H9 (cell line): ENCODE measurements around the gene VEGFB. TPM values are rescaled to one million over a fixed set of nuclear protein-coding genes. Genes with fewer than 3 reads are reported as not detected.

Source experiments
- DNase-seq: peaks from one replicate; pipeline ENCODE4 v3.0.0-alpha.2; 2017
- H2AFZ ChIP-seq: one replicate; pipeline ENCODE4 v1.6.1; 2013; ENCODE audit warnings: mild to moderate bottlenecking, low read length, control low read depth, moderate library complexity
- H2AK5ac ChIP-seq: 2 replicates; pipeline ENCODE4 v1.6.1; 2013; ENCODE audit warnings: low read length, control low read depth, mixed read lengths; ENCODE audit not compliant: insufficient read length
- H2BK120ac ChIP-seq: one replicate; pipeline ENCODE4 v1.6.1; 2013; ENCODE audit warnings: low read depth, mild to moderate bottlenecking, low read length, control low read depth, inconsistent platforms; ENCODE audit not compliant: poor library complexity, severe bottlenecking
- H2BK12ac ChIP-seq: 2 replicates; pipeline ENCODE4 v1.6.1; 2013; ENCODE audit warnings: low read length, control low read depth, mixed read lengths, low read depth; ENCODE audit not compliant: insufficient read length
- H2BK15ac ChIP-seq: 2 replicates; pipeline ENCODE4 v1.6.1; 2013; ENCODE audit warnings: low read depth, low read length, control low read depth
- H2BK20ac ChIP-seq: one replicate; pipeline ENCODE4 v1.6.1; 2013; ENCODE audit warnings: low read depth, mild to moderate bottlenecking, low read length, control low read depth, inconsistent platforms; ENCODE audit not compliant: poor library complexity, severe bottlenecking
- H2BK5ac ChIP-seq: 2 replicates; pipeline ENCODE4 v1.6.1; 2013; ENCODE audit warnings: low read length, control low read depth, mixed read lengths; ENCODE audit not compliant: insufficient read length
- H3K14ac ChIP-seq: 2 replicates; pipeline ENCODE4 v1.6.1; 2013; ENCODE audit warnings: low read length, control low read depth; ENCODE audit not compliant: insufficient read depth
- H3K18ac ChIP-seq: 2 replicates; pipeline ENCODE4 v1.6.1; 2013; ENCODE audit warnings: low read depth, mild to moderate bottlenecking, mixed read lengths, low read length, control low read depth; ENCODE audit not compliant: insufficient read length
- H3K23ac ChIP-seq: 2 replicates; pipeline ENCODE4 v1.6.1; 2013; ENCODE audit warnings: low read length, control low read depth, mixed read lengths, low read depth; ENCODE audit not compliant: insufficient read length
- H3K23me2 ChIP-seq: 2 replicates; pipeline ENCODE4 v1.6.1; 2013; ENCODE audit warnings: low read depth, mild to moderate bottlenecking, mixed read lengths, low read length, control low read depth; ENCODE audit not compliant: insufficient read length, poor library complexity, severe bottlenecking
- H3K27ac ChIP-seq: 2 replicates; pipeline ENCODE4 v1.5.1; 2013; ENCODE audit warnings: low read length, control low read depth, mixed read lengths, low read depth; ENCODE audit not compliant: insufficient read length
- H3K27me3 ChIP-seq: 2 replicates; pipeline ENCODE4 v1.6.1; 2013; ENCODE audit warnings: low read length, control low read depth, inconsistent platforms; ENCODE audit not compliant: insufficient read depth
- H3K4ac ChIP-seq: 2 replicates; pipeline ENCODE4 v1.6.1; 2013; ENCODE audit warnings: low read depth, mild to moderate bottlenecking, control low read depth, inconsistent platforms, low read length, moderate library complexity
- H3K4me1 ChIP-seq: 2 replicates; pipeline ENCODE4 v1.6.1; 2013; ENCODE audit warnings: low read length, control low read depth, inconsistent platforms; ENCODE audit not compliant: insufficient read depth
- H3K4me2 ChIP-seq: 2 replicates; pipeline ENCODE4 v1.6.1; 2013; ENCODE audit warnings: low read length, control low read depth, mixed read lengths; ENCODE audit not compliant: insufficient read length, insufficient read depth
- H3K56ac ChIP-seq: 2 replicates; pipeline ENCODE4 v1.6.1; 2013; ENCODE audit warnings: low read depth, mild to moderate bottlenecking, mixed read lengths, low read length, control low read depth; ENCODE audit not compliant: insufficient read length
- H3K79me1 ChIP-seq: 2 replicates; pipeline ENCODE4 v1.6.1; 2013; ENCODE audit warnings: low read depth, mild to moderate bottlenecking, moderate library complexity, low read length, control low read depth, inconsistent platforms; ENCODE audit not compliant: insufficient read depth, poor library complexity, severe bottlenecking
- H3K79me2 ChIP-seq: 2 replicates; pipeline ENCODE4 v1.6.1; 2013; ENCODE audit warnings: low read length, control low read depth, inconsistent platforms; ENCODE audit not compliant: insufficient read depth
- H3K9ac ChIP-seq: 2 replicates; pipeline ENCODE4 v1.6.1; 2013; ENCODE audit warnings: low read length, control low read depth, mixed read lengths; ENCODE audit not compliant: insufficient read length; ENCODE audit errors: extremely low read depth
- H3K9me3 ChIP-seq: one replicate; pipeline ENCODE4 v1.6.1; 2013; ENCODE audit warnings: low read depth, low read length, inconsistent platforms; ENCODE audit not compliant: control insufficient read depth
- H3T11ph ChIP-seq: one replicate; pipeline ENCODE4 v1.6.1; 2013; ENCODE audit warnings: mild to moderate bottlenecking, low read length, control low read depth, inconsistent platforms
- H4K20me1 ChIP-seq: one replicate; pipeline ENCODE4 v1.6.1; 2013; ENCODE audit not compliant: control insufficient read depth, insufficient read length, insufficient read depth
- H4K5ac ChIP-seq: 2 replicates; pipeline ENCODE4 v1.6.1; 2013; ENCODE audit warnings: low read depth, mild to moderate bottlenecking, mixed read lengths, low read length, control low read depth; ENCODE audit not compliant: insufficient read length
- H4K8ac ChIP-seq: replicated peaks from 2 replicates; pipeline ENCODE4 v1.6.1; 2013; ENCODE audit warnings: low read length, control low read depth, mixed read lengths, low read depth; ENCODE audit not compliant: insufficient read length
- H4K91ac ChIP-seq: 2 replicates; pipeline ENCODE4 v1.6.1; 2013; ENCODE audit warnings: low read depth, mild to moderate bottlenecking, moderate library complexity, mixed read lengths, low read length, control low read depth; ENCODE audit not compliant: insufficient read length
- H3K27ac Mint-ChIP-seq, 3 experiments: 2 replicates in 2 of 3; 3 replicates in 1 of 3; pipeline ENCODE4 v1.8.0; 2020 to 2021; ENCODE audit warnings: mixed read lengths in 3 of 3, mild to moderate bottlenecking in 1 of 3, moderate library complexity in 1 of 3
- H3K27me3 Mint-ChIP-seq: 2 replicates; pipeline ENCODE4 v1.8.0; 2021; ENCODE audit warnings: low read depth, mild to moderate bottlenecking, moderate library complexity, mixed read lengths
- H3K36me3 Mint-ChIP-seq, 3 experiments: 2 replicates in 2 of 3; 3 replicates in 1 of 3; pipeline ENCODE4 v1.8.0; 2020 to 2021; ENCODE audit warnings: low read depth in 3 of 3, mixed read lengths in 3 of 3; ENCODE audit not compliant: insufficient read depth in 1 of 3
- H3K4me1 Mint-ChIP-seq, 2 experiments: 2 replicates each; pipeline ENCODE4 v1.8.0; 2020; ENCODE audit warnings: mixed read lengths in 2 of 2
- H3K4me3 Mint-ChIP-seq, 2 experiments: 2 replicates in 1 of 2; 3 replicates in 1 of 2; pipeline ENCODE4 v1.8.0; 2020 to 2021; ENCODE audit warnings: mild to moderate bottlenecking in 2 of 2, mixed read lengths in 2 of 2, moderate library complexity in 1 of 2
- H3K9me3 Mint-ChIP-seq, 2 experiments: 2 replicates in 1 of 2; 3 replicates in 1 of 2; pipeline ENCODE4 v1.8.0; 2020; ENCODE audit warnings: mild to moderate bottlenecking in 2 of 2, mixed read lengths in 2 of 2, moderate library complexity in 1 of 2
- CTCF ChIP-seq: fragments of 200-600 bp; sonication (generic); conservative IDR thresholded peaks from 3 replicates; pipeline ENCODE4 v1.8.0; 2021; ENCODE audit warnings: antibody characterized with exemption, mild to moderate bottlenecking
- WGBS: extraction: QIAGEN DNeasy Blood & Tissue Kit; methylation state at CpG from one replicate; pipeline ENCODE4 v1.1.7; 2013; ENCODE audit warnings: missing lambda C conversion rate, low lambda C conversion rate, mixed read lengths; ENCODE audit not compliant: insufficient read length; ENCODE audit errors: extremely low coverage; 5-methylcytosine and 5-hydroxymethylcytosine counted together
- total RNA-seq: library from RNA; stranded (reverse); gene quantifications from 2 replicates; pipeline ENCODE4 v1.2.1, GENCODE V29; 2021

VEGFB gene
- total RNA-seq, 1 experiment from 2014 or later, result 57.7 TPM

GRCh38 chr11:64266339-64266738, 32.0 kb downstream of the VEGFB start:
- H4K5ac ChIP-seq, result no peak overlapping the region
- H2BK12ac ChIP-seq, result no peak overlapping the region

More at GRCh38 chr11:64266339-64266738, 32.0 kb downstream of the VEGFB start:
- no peak overlapping the region for H4K91ac ChIP-seq
- Mint-ChIP-seq H3K4me1 (peaks cover 11 to 21% of the 10 kb centered on the region in 2 experiments), H3K9me3 (no peaks in the 10 kb centered on the region), H3K36me3 (peaks cover 27 to 62% (median 47%) of the 10 kb centered on the region in 3 experiments), H3K4me3 (no peak overlapping the region), H3K27me3 (no peaks in the 10 kb centered on the region), H3K27ac (no peak overlapping the region; a peak in 1 of 7 replicates)
- no peak overlapping the region for H2BK120ac ChIP-seq
- no peak overlapping the region for H3K23ac ChIP-seq
- no peak overlapping the region for H2AFZ ChIP-seq
- H3K79me2 ChIP-seq, result no peaks in the 10 kb centered on the region
- no peak overlapping the region for H3K4me2 ChIP-seq
- H3K4me1 ChIP-seq, result no peaks in the 10 kb centered on the region
- peaks cover 10% of the 10 kb centered on the region for H3K23me2 ChIP-seq
- no peak overlapping the region for H3K18ac ChIP-seq
- H4K20me1 ChIP-seq, result no peaks in the 10 kb centered on the region
- TF ChIP-seq CTCF, result no peak
- no peak overlapping the region for H4K8ac ChIP-seq
- no peak overlapping the region for H3K27ac ChIP-seq
- no CpG with 5 or more reads among the region's 15 CpGs for WGBS
- no peak overlapping the region for H3K56ac ChIP-seq
- H3K79me1 ChIP-seq, result no peaks in the 10 kb centered on the region
- no peaks in the 10 kb centered on the region for H3K9me3 ChIP-seq
- H3K4ac ChIP-seq, result no peak overlapping the region
- DNase-seq, result no peak
- no peak overlapping the region for H2BK5ac ChIP-seq
- H3T11ph ChIP-seq, result no peak overlapping the region
- H2BK20ac ChIP-seq, result no peak overlapping the region
- H2AK5ac ChIP-seq, result no peak overlapping the region
- H2BK15ac ChIP-seq, result no peak overlapping the region
- no peak overlapping the region for H3K14ac ChIP-seq
- no peaks in the 10 kb centered on the region for H3K27me3 ChIP-seq
- H3K9ac ChIP-seq, result no peak overlapping the region
